ENCODE measurements around the gene SLCO1B1.
"Not testable (repeated sequence)": the region's sequence is repeated elsewhere in the genome, so short reads cannot be mapped to it uniquely, and the experiment has no call there.

SLCO1B1 gene

GRCh38 chr12:21130998-21131397, at the start of gene SLCO1B1:
TSS of gene SLCO1B1 (plus strand) at chr12:21131194. CDS start at chr12:21141575, 10,381 bp downstream.
- no peak for DNase-seq (ENCODE audit: low read depth)

- DNase-seq (ENCODE audit: low read depth): not testable (repeated sequence)
Observed at GRCh38 chr12:21084753-21085152, 46.2 kb upstream of the SLCO1B1 start.

- DNase-seq (ENCODE audit: low read depth): no peak
Observed at GRCh38 chr12:21111732-21112131, 19.3 kb upstream of the SLCO1B1 start.

GRCh38 chr12:21113266-21113665, 17.7 kb upstream of the SLCO1B1 start:
- no peak for DNase-seq (ENCODE audit: low read depth)

GRCh38 chr12:21117995-21118394, 13.0 kb upstream of the SLCO1B1 start:
- no peak for DNase-seq (ENCODE audit: low read depth)

- DNase-seq (ENCODE audit: low read depth): no peak
Observed at GRCh38 chr12:21118760-21119159, 12.2 kb upstream of the SLCO1B1 start.

GRCh38 chr12:21129351-21129750, 1.6 kb upstream of the SLCO1B1 start:
- DNase-seq (ENCODE audit: low read depth): no peak

GRCh38 chr12:21129906-21130305, 1.1 kb upstream of the SLCO1B1 start:
- no peak for DNase-seq (ENCODE audit: low read depth)

- DNase-seq (ENCODE audit: low read depth): not testable (repeated sequence)
Observed at GRCh38 chr12:21137318-21137999, 6.5 kb downstream of the SLCO1B1 start.

- no peak for DNase-seq (ENCODE audit: low read depth)
Observed at GRCh38 chr12:21138016-21138415, 7.0 kb downstream of the SLCO1B1 start.

GRCh38 chr12:21144309-21144708, 13.3 kb downstream of the SLCO1B1 start:
- DNase-seq (ENCODE audit: low read depth): no peak

GRCh38 chr12:21149861-21150260, 18.9 kb downstream of the SLCO1B1 start:
- not testable (repeated sequence) for DNase-seq (ENCODE audit: low read depth)

GRCh38 chr12:21151184-21151583, 20.2 kb downstream of the SLCO1B1 start:
- no peak for DNase-seq (ENCODE audit: low read depth)

- no peak for DNase-seq (ENCODE audit: low read depth)
Observed at GRCh38 chr12:21155522-21156351, 24.7 kb downstream of the SLCO1B1 start.

GRCh38 chr12:21165048-21165447, 34.1 kb downstream of the SLCO1B1 start:
- DNase-seq (ENCODE audit: low read depth): no peak

- DNase-seq (ENCODE audit: low read depth): no peak
Observed at GRCh38 chr12:21169878-21170472, 39.0 kb downstream of the SLCO1B1 start.

GRCh38 chr12:21172079-21172478, 41.1 kb downstream of the SLCO1B1 start:
- DNase-seq (ENCODE audit: low read depth): no peak

GRCh38 chr12:21183721-21184275, 52.8 kb downstream of the SLCO1B1 start:
- no peak for DNase-seq (ENCODE audit: low read depth)

GRCh38 chr12:21190016-21190415, 59.0 kb downstream of the SLCO1B1 start:
- DNase-seq (ENCODE audit: low read depth): no peak

GRCh38 chr12:21214433-21214832, 83.4 kb downstream of the SLCO1B1 start:
- not testable (repeated sequence) for DNase-seq (ENCODE audit: low read depth)

- DNase-seq (ENCODE audit: low read depth): no peak
Observed at GRCh38 chr12:21219206-21219605, 88.2 kb downstream of the SLCO1B1 start.

- DNase-seq (ENCODE audit: low read depth): no peak
Observed at GRCh38 chr12:21220266-21220665, 89.3 kb downstream of the SLCO1B1 start.

- DNase-seq (ENCODE audit: low read depth): no peak
Observed at GRCh38 chr12:21221072-21221471, 90.1 kb downstream of the SLCO1B1 start.

Data from T-helper 22 cell (primary cell).